Measurements from ENCODE around the gene TMOD2. TPM values are rescaled to one million over a fixed set of nuclear protein-coding genes. Genes with fewer than 3 reads are reported as not detected.

TMOD2 gene
- total RNA-seq, 1 experiment from 2014 or later, result 3.0 TPM

DNA sequence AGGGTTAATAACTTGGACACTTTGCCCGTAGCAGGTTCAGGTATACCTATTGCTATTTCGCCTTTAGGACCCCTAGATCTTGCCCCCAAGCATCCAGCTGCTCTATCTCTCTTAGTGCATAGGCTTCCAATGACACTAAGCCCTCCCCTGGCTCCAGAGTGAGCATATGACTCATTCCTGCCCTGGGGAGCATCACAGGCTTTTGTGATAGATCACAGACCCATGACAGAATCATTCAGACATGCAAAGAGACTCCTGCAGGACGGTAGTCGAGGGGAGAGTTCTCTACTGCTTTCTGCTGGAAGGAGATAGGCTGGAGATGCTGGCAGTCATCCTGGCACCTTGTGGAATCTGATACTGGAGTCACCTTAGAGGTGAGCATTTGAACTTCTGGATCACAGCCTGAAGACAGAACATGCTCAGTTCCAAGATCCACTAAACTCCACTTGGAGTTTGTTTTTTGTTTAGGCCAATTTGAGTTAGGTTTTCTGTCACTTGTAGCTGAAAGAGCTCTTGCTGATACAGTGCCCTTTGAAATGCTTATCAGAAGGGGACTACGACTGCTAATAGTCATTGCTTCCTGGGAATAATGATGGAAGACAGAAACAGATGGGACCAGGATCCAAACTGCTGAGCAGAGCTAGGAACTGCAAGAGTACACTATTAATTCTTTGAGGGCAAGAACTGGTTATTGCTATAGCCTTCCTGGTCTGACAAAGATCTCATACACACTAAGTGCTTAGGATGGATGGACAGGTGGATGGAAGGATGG lies 24.9 kb upstream of the TMOD2 start:
- H4K20me1 ChIP-seq (ENCODE audit: control insufficient read depth, insufficient read depth, insufficient read length), result no peaks in the 10 kb centered on the region
- Mint-ChIP-seq H3K9me3 (no peaks in the 10 kb centered on the region), H3K27ac (peak overlapping the region in 1 of 3 experiments; percentile 37; a peak in 2 of 7 replicates), H3K36me3 (ENCODE audit: insufficient read depth in 1 of 3, low read depth in 3 of 3) (no peaks in the 10 kb centered on the region), H3K4me1 (peaks cover 30% of the 10 kb centered on the region in 2 experiments), H3K4me3 (peak overlapping the region in 1 of 2 experiments; percentile 28; a peak in 3 of 5 replicates), H3K27me3 (ENCODE audit: low read depth) (peaks cover 5% of the 10 kb centered on the region; the same call in 1 of the 2 replicates)
- H3K27ac ChIP-seq (ENCODE audit: insufficient read length, low read depth, low read length), result no peak overlapping the region
- no peak overlapping the region for H3K14ac ChIP-seq (ENCODE audit: insufficient read depth, low read length)
- H3K18ac ChIP-seq (ENCODE audit: insufficient read length, low read depth, low read length), result no peak overlapping the region
- no peak overlapping the region for H2BK120ac ChIP-seq (ENCODE audit: low read depth, low read length, poor library complexity, severe bottlenecking)
- no peak overlapping the region for H4K8ac ChIP-seq (replicated peaks; ENCODE audit: insufficient read length, low read depth, low read length)
- H4K91ac ChIP-seq (ENCODE audit: insufficient read length, low read depth, low read length), result no peak overlapping the region
- H2BK12ac ChIP-seq (ENCODE audit: insufficient read length, low read depth, low read length), result no peak overlapping the region
- no peak overlapping the region for H2AFZ ChIP-seq (ENCODE audit: low read length)
- H3K9ac ChIP-seq (ENCODE audit: extremely low read depth, insufficient read length, low read length), result no peak overlapping the region
- H3K79me1 ChIP-seq (ENCODE audit: insufficient read depth, low read depth, low read length, poor library complexity, severe bottlenecking), result no peaks in the 10 kb centered on the region
- peaks cover 7% of the 10 kb centered on the region; the same call in 1 of the 2 replicates for H3K4me1 ChIP-seq (ENCODE audit: insufficient read depth, low read length)
- no peak overlapping the region for H3K4ac ChIP-seq (ENCODE audit: low read depth, low read length)
- TF ChIP-seq, protein P1, sequence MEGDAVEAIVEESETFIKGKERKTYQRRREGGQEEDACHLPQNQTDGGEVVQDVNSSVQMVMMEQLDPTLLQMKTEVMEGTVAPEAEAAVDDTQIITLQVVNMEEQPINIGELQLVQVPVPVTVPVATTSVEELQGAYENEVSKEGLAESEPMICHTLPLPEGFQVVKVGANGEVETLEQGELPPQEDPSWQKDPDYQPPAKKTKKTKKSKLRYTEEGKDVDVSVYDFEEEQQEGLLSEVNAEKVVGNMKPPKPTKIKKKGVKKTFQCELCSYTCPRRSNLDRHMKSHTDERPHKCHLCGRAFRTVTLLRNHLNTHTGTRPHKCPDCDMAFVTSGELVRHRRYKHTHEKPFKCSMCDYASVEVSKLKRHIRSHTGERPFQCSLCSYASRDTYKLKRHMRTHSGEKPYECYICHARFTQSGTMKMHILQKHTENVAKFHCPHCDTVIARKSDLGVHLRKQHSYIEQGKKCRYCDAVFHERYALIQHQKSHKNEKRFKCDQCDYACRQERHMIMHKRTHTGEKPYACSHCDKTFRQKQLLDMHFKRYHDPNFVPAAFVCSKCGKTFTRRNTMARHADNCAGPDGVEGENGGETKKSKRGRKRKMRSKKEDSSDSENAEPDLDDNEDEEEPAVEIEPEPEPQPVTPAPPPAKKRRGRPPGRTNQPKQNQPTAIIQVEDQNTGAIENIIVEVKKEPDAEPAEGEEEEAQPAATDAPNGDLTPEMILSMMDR (conservative IDR thresholded peaks at IDR 0.05), result no peak
- H3K23me2 ChIP-seq (ENCODE audit: insufficient read length, low read depth, low read length, poor library complexity, severe bottlenecking), result no peaks in the 10 kb centered on the region
- H2BK5ac ChIP-seq (ENCODE audit: insufficient read length, low read length), result no peak overlapping the region
- no peaks in the 10 kb centered on the region for H3K27me3 ChIP-seq (ENCODE audit: insufficient read depth, low read length)
- H3K9me3 ChIP-seq (ENCODE audit: control insufficient read depth, low read depth, low read length), result no peaks in the 10 kb centered on the region
- H4K5ac ChIP-seq (ENCODE audit: insufficient read length, low read depth, low read length), result no peak overlapping the region
- no peak overlapping the region for H3K23ac ChIP-seq (ENCODE audit: insufficient read length, low read depth, low read length)
- DNase-seq, result peak; percentile 90
- H3K56ac ChIP-seq (ENCODE audit: insufficient read length, low read depth, low read length), result no peak overlapping the region
- H3T11ph ChIP-seq (ENCODE audit: low read length), result no peak overlapping the region
- no peaks in the 10 kb centered on the region for H3K79me2 ChIP-seq (ENCODE audit: insufficient read depth, low read length)
- H2BK20ac ChIP-seq (ENCODE audit: low read depth, low read length, poor library complexity, severe bottlenecking), result no peak overlapping the region
- H2BK15ac ChIP-seq (ENCODE audit: low read depth, low read length), result no peak overlapping the region
- peak overlapping the region; percentile 26 for H3K4me2 ChIP-seq (ENCODE audit: insufficient read depth, insufficient read length, low read length)
- H2AK5ac ChIP-seq (ENCODE audit: insufficient read length, low read length), result no peak overlapping the region
- no CpG with 5 or more reads among the region's 5 CpGs for WGBS (ENCODE audit: extremely low coverage, insufficient read length, low lambda C conversion rate)
